COR-L47 (cell line): Measurements from ENCODE around the gene OBSCN.
A peak's percentile ranks its signal among the peaks of the same experiment; 100 is the strongest.
"Not testable (repeated sequence)": the region's sequence is repeated elsewhere in the genome, so short reads cannot be mapped to it uniquely, and the experiment has no call there.

ENCODE experiments used
- DNase-seq: peaks from one replicate; lab custom pipeline; 2025; lab: John Stamatoyannopoulos, UW

The OBSCN gene

DNA sequence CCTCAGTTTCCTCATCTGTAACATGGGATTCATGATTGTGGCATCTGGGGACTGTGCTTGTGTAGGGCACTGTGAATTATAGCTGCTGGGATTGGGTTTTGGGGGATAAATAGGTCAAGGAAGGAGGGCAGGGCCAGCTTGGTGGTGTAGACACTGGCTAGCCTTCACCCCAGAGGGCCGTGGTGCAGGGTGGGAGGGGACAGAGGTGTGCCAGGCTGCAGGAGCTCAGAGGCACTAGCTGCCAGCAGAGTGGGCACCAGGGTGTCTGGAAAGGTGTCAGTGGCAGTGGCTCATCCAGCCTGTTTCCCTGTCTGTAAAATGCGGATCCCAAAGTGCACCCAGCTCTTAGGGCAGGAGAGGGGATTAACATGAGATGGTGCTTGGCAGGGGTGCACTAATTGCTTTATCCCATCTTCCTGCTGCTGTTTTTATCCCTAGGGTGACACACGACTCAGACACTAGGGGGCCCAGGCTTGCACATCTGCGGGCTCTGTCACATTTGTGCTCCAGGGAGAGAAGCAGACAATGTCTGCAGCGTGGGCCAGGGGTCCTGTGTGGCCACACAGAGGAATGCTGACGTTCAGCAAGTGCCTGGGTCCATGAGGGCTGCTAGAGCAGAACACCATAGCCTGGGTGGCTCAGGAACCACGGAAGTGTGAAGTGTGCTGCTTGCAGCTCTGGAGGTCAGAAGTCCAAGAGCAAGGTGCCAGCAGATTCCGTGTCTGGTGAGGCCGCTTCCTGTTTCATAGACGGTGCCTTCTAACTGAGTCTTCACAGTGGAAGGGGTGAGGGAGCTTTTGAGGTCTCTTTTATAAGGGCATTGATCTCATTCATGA, 19.3 kb downstream of the OBSCN start:
- DNase-seq = peak; percentile 19

DNA sequence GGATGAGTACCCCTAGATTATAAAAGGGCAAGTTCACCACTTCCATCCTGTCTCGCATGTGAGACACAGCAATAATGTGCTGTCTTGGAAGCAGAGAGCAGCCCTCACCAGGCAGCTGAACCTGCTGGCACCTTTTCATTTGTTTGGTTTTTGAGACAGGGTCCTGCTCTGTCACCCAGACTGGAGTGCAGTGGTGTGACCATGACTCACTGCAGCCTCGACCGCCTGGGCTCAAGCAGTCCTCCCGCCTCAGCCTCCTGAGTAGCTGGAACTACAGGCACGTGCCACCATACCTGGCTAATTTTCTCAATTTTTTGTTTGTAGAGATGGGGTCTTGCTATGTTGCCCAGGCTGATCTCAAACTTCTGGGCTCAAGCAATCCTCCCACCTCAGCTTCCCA, 20.3 kb downstream of the OBSCN start:
- DNase-seq = not testable (repeated sequence)

- DNase-seq = no peak
These were observed 20.8 kb downstream of the OBSCN start for GRCh38 chr1:228228601-228229074.

DNA sequence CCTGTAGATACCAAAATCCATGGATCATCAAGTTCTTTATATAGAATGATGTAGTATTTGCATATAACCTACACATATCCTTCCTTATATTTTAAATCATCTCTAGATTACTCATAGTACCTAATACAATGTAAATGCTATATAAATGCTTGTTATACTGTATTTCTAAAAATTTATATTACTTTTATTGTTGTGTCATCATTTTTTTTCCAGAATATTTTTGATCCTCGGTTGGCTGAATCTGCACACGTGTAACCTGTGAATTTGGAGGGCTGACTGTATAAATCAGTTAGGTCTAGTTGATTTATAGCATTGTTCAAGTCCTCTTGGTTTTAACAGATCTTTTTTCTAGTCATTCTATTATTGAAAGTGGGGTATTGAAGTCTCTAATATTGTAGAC, 23.3 kb downstream of the OBSCN start:
- DNase-seq = no peak

- DNase-seq = no peak
These were observed 25.3 kb downstream of the OBSCN start for GRCh38 chr1:228233136-228233535.

GRCh38 chr1:228234921-228235320, 27.1 kb downstream of the OBSCN start:
- no peak for DNase-seq

- peak; percentile 19 for DNase-seq
These were observed 28.9 kb downstream of the OBSCN start for GRCh38 chr1:228236744-228237143.

GRCh38 chr1:228238007-228238406, 30.2 kb downstream of the OBSCN start:
- no peak for DNase-seq

DNA sequence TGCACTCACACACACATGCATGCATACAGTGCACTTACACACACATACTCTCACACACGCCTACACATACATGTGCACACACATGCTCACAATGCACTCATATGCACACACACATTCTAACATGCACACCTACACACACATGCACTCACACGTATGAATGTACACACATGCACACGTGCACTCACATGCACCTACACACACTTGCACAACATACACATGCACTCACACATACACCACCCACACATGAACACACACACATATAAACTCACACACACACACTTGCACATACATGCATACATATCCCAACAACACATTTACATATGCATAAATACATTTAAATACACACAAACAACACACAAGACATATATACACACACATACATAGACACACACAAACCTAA, 30.6 kb downstream of the OBSCN start:
- no peak for DNase-seq

- DNase-seq = no peak
These were observed 32.8 kb downstream of the OBSCN start for GRCh38 chr1:228240411-228241240.

- DNase-seq = no peak
These were observed 33.4 kb downstream of the OBSCN start for GRCh38 chr1:228241259-228241658.

DNA sequence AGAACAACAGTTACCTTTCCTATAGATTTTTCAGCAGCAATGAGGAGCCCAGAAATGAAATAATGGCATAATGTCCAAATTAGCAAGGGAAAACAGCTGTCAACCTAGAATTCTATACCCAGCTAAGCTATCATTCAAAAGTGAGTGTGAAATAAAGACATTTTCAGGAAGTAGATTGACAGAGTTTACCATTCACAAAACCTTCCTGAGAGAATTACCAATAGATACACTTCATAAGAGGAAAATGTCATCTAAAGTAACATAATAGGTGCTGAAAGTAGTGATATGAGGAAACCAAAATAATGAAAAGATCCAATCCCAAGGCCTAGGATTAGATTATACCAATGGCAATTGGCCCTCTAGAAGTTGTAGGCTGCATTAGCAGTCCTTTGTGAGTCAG, 34.6 kb downstream of the OBSCN start:
- no peak for DNase-seq

GRCh38 chr1:228243093-228243492, 35.2 kb downstream of the OBSCN start:
- DNase-seq = no peak

- DNase-seq = not testable (repeated sequence)
These were observed 36.1 kb downstream of the OBSCN start for GRCh38 chr1:228243989-228244388.

- no peak for DNase-seq
These were observed 37.3 kb downstream of the OBSCN start for GRCh38 chr1:228245111-228245510.

- no peak for DNase-seq
These were observed 38.5 kb downstream of the OBSCN start for GRCh38 chr1:228246216-228246900.

DNA sequence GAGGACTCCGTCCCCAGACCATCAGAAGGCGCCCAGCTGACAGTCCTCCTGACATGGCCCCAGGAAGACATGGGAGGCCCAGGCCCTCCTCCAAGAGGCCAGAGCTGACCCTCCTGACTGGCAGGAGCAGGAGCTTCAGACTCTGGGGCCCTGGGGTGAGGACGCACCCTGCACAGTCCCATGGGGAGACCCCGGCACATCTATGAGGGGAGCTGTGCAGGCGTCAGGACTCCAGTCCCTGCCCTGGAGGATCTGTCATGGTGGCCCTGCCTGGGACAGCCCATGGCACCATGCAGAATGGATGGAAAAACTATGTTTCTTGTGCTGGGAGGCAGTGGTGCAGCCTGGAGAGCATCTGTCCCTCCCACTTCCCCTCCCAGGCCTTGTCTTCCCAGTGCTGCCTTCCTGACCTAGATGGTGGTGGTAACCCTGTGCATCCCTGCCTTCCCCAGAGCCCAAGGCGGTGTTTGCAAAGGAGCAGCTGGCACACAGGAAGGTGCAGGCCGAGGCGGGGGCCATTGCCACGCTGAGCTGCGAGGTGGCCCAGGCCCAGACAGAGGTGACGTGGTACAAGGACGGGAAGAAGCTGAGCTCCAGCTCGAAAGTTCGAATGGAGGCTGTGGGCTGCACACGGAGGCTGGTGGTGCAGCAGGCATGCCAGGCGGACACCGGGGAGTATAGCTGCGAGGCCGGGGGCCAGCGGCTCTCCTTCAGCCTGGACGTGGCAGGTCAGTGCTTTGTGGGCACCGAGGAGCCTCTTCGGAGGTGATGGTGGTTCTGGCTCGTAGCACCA, 41.9 kb downstream of the OBSCN start:
- no peak for DNase-seq

DNA sequence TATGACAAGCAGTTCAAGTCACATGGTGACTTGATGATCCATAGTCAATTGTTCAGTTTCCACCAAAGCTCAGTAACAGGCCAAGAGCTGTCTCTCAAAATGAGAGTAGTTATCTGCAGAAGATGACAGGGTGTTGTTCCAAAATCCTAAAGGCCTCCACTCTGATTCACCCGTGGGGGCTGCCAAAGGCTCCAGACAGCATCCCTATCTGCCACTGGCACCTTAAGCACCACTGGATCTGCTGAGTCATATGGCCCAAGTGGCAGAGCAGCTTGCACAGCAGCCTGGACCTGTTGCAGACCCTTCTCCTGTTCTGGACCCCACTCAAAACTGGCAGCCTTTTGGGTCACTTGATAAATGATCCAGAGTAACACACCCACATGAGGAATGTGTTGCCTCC, 44.6 kb downstream of the OBSCN start:
- not testable (repeated sequence) for DNase-seq

- DNase-seq = no peak
These were observed 49.0 kb downstream of the OBSCN start for GRCh38 chr1:228256626-228257375.

GRCh38 chr1:228258486-228258885, 50.6 kb downstream of the OBSCN start:
- DNase-seq = no peak

GRCh38 chr1:228259368-228259894, 51.6 kb downstream of the OBSCN start:
- no peak for DNase-seq
